NB4 (cell line): ENCODE results near the gene C11orf16.

Experiments
- DNase-seq: peaks from one replicate; pipeline ENCODE4 v3.0.0; 2010; ENCODE audit warnings: low read depth
- H3K4me3 ChIP-seq: one replicate; pipeline ENCODE4 v1.5.1; 2011; ENCODE audit warnings: mild to moderate bottlenecking, low read depth, low read length, moderate library complexity
- CTCF ChIP-seq: IDR thresholded peaks from one replicate; pipeline ENCODE4 v1.5.1; 2012; ENCODE audit warnings: low read depth, low read length
- MAX ChIP-seq: IDR thresholded peaks from 2 replicates; pipeline ENCODE4 v1.6.1; 2011; ENCODE audit warnings: low read depth, low read length
- MYC ChIP-seq: IDR thresholded peaks from 2 replicates; pipeline ENCODE4 v1.6.1; 2011; ENCODE audit warnings: low read depth, low read length
- POLR2A ChIP-seq: IDR thresholded peaks from 2 replicates; pipeline ENCODE4 v1.6.1; 2011; ENCODE audit warnings: mild to moderate bottlenecking; ENCODE audit not compliant: insufficient read length; ENCODE audit errors: extremely low read depth

C11orf16 gene

GRCh38 chr11:8871171-8871775 is 61.5 kb downstream of the C11orf16 start:
- H3K4me3 ChIP-seq, result no peak overlapping the region
- DNase-seq, result no peak
- no peak for TF ChIP-seq MYC
- TF ChIP-seq CTCF, result no peak
- TF ChIP-seq POLR2A, result no peak
- no peak for TF ChIP-seq MAX

GRCh38 chr11:8870411-8871170 is 62.2 kb downstream of the C11orf16 start:
- peak; percentile 47 for DNase-seq
- H3K4me3 ChIP-seq, result peak overlapping the region; percentile 21
- no peak for TF ChIP-seq POLR2A
- no peak for TF ChIP-seq MAX
- TF ChIP-seq MYC, result no peak
- no peak for TF ChIP-seq CTCF
